GM23338 (cell line): ENCODE results near the gene RPS28. TPM values are rescaled to one million over a fixed set of nuclear protein-coding genes. Genes with fewer than 3 reads are reported as not detected.

Source experiments
- ATAC-seq: fragments of 200-7000 bp; cut with Tn5 transposase; 3 replicates; pipeline ENCODE4 v1.9.1; 2020
- DNase-seq: peaks from one replicate; pipeline ENCODE4 v3.0.0-alpha.2; 2015; ENCODE audit warnings: low spot score
- H2AFZ ChIP-seq: fragments of 200-600 bp; sonication (generic); 2 replicates; pipeline ENCODE4 v1.8.0; 2016; ENCODE audit warnings: antibody characterized with exemption, mild to moderate bottlenecking, moderate library complexity
- H3F3A ChIP-seq: fragments of 200-600 bp; sonication (generic); replicated peaks from 2 replicates; pipeline ENCODE4 v1.8.0; 2017; ENCODE audit warnings: antibody characterized with exemption, mixed run types, low read depth
- H3K27ac ChIP-seq: fragments of 200-600 bp; sonication (generic); 2 replicates; pipeline ENCODE4 v1.6.1; 2016; ENCODE audit warnings: low read depth
- H3K27me3 ChIP-seq: fragments of 200-600 bp; sonication (generic); 2 replicates; pipeline ENCODE4 v1.8.0; 2016; ENCODE audit warnings: mild to moderate bottlenecking, mixed run types, moderate library complexity; ENCODE audit not compliant: insufficient read depth
- H3K36me3 ChIP-seq: fragments of 200-600 bp; sonication (generic); 2 replicates; pipeline ENCODE4 v1.8.0; 2016; ENCODE audit warnings: mild to moderate bottlenecking; ENCODE audit not compliant: insufficient read depth
- H3K4me1 ChIP-seq: fragments of 200-600 bp; sonication (generic); 2 replicates; pipeline ENCODE4 v1.8.0; 2016; ENCODE audit warnings: mild to moderate bottlenecking, moderate library complexity; ENCODE audit not compliant: insufficient read depth
- H3K4me2 ChIP-seq: fragments of 200-600 bp; sonication (generic); 2 replicates; pipeline ENCODE4 v1.7.1; 2017; ENCODE audit warnings: mixed run types
- H3K4me3 ChIP-seq: fragments of 200-600 bp; sonication (generic); 2 replicates; pipeline ENCODE4 v1.6.1; 2016; ENCODE audit warnings: mixed run types
- H3K79me2 ChIP-seq: fragments of 200-600 bp; sonication (generic); replicated peaks from 2 replicates; pipeline ENCODE4 v1.8.0; 2017; ENCODE audit warnings: mild to moderate bottlenecking; ENCODE audit not compliant: insufficient read depth
- H3K9me2 ChIP-seq: fragments of 200-600 bp; sonication (generic); 2 replicates; pipeline ENCODE4 v1.8.0; 2017; ENCODE audit not compliant: insufficient read depth
- H4K20me1 ChIP-seq: fragments of 200-600 bp; sonication (generic); replicated peaks from 2 replicates; pipeline ENCODE4 v1.8.0; 2017; ENCODE audit warnings: mild to moderate bottlenecking; ENCODE audit not compliant: insufficient read depth
- H3K27ac Mint-ChIP-seq: 2 replicates; pipeline ENCODE4 v1.8.0; 2020; ENCODE audit warnings: inconsistent platforms, mild to moderate bottlenecking, moderate library complexity, mixed read lengths
- H3K27me3 Mint-ChIP-seq: 3 replicates; pipeline ENCODE4 v1.8.0; 2022; ENCODE audit warnings: low read depth, mild to moderate bottlenecking, moderate library complexity, mixed read lengths, inconsistent platforms; ENCODE audit not compliant: insufficient read depth, poor library complexity
- H3K36me3 Mint-ChIP-seq: 3 replicates; pipeline ENCODE4 v1.8.0; 2021; ENCODE audit warnings: low read depth, mild to moderate bottlenecking, inconsistent platforms, moderate library complexity, mixed read lengths
- H3K4me1 Mint-ChIP-seq: 3 replicates; pipeline ENCODE4 v1.8.0; 2020; ENCODE audit warnings: mild to moderate bottlenecking, inconsistent platforms, mixed read lengths
- H3K4me3 Mint-ChIP-seq: 3 replicates; pipeline ENCODE4 v1.8.0; 2021; ENCODE audit warnings: moderate library complexity, mild to moderate bottlenecking, inconsistent platforms, mixed read lengths
- H3K9me3 Mint-ChIP-seq: 3 replicates; pipeline ENCODE4 v1.8.0; 2020; ENCODE audit warnings: moderate library complexity, mild to moderate bottlenecking, inconsistent platforms, mixed read lengths
- CREB1 ChIP-seq: fragments of 250-450 bp; sonication (Bioruptor Pico); IDR thresholded peaks from 2 replicates; pipeline ENCODE4 v1.5.0; 2020; ENCODE audit warnings: low read depth, mild to moderate bottlenecking, moderate library complexity
- EZH2 ChIP-seq: fragments of 200-600 bp; sonication (generic); IDR thresholded peaks from one replicate; pipeline ENCODE4 v1.8.0; 2017; ENCODE audit warnings: antibody characterized with exemption, mild to moderate bottlenecking, low read depth; ENCODE audit not compliant: unreplicated experiment
- EZH2phosphoT487 ChIP-seq: fragments of 200-600 bp; sonication (generic); IDR thresholded peaks from one replicate; pipeline ENCODE4 v1.8.1; 2018; ENCODE audit warnings: antibody characterized with exemption; ENCODE audit not compliant: unreplicated experiment
- NANOG ChIP-seq: IDR thresholded peaks from 2 replicates; pipeline ENCODE4 v1.6.1; 2016; ENCODE audit warnings: antibody characterized with exemption, borderline replicate concordance
- POLR2AphosphoS5 ChIP-seq: IDR thresholded peaks from 2 replicates; pipeline ENCODE4 v1.6.1; 2016; ENCODE audit warnings: antibody characterized with exemption, low read depth
- STAT1 ChIP-seq: IDR thresholded peaks from one replicate; pipeline ENCODE4 v1.6.1; 2016; ENCODE audit warnings: antibody characterized with exemption; ENCODE audit not compliant: unreplicated experiment
- ZNF114 ChIP-seq: fragments of 250-450 bp; sonication (Bioruptor Pico); IDR thresholded peaks from 2 replicates; pipeline ENCODE4 v1.5.0; 2020; ENCODE audit warnings: mild to moderate bottlenecking, moderate library complexity
- ZNF462 ChIP-seq: fragments of 250-450 bp; sonication (Bioruptor Pico); IDR thresholded peaks from 2 replicates; pipeline ENCODE4 v1.5.0; 2020; ENCODE audit warnings: mild to moderate bottlenecking, moderate library complexity
- polyA plus RNA-seq: library from polyadenylated mRNA; unstranded; fragments of >200 nt; fragmentation: Nextera tagmentation; extraction: Ambion mirVana; gene quantifications from 2 replicates; pipeline ENCODE4 v1.2.1, GENCODE V29; 2016
- total RNA-seq: library from RNA; depleted of rRNA; stranded (reverse); fragments of >200 nt; shearing (Covaris generic); gene quantifications from 2 replicates; pipeline ENCODE4 v1.2.3, GENCODE V29; 2014

The RPS28 gene
- total and polyA plus RNA-seq, 2 experiments from 2014 or later: 174 to 1,790 TPM

- TF ChIP-seq EZH2 (no peak), ZNF114 (CRISPR knock-in tag) (no peak), CREB1 (CRISPR knock-in tag) (no peak), ZNF462 (CRISPR knock-in tag) (no peak), POLR2AphosphoS5 (no peak), STAT1 (no peak), EZH2phosphoT487 (no peak)
These were observed 16.3 kb upstream of the RPS28 start (continued) for GRCh38 chr19:8304841-8305621.

- Mint-ChIP-seq H3K4me1 (peaks cover 13% of the 10 kb centered on the region), H3K36me3 (peaks cover 41% of the 10 kb centered on the region), H3K27me3 (peaks cover 15% of the 10 kb centered on the region), H3K27ac (no peak overlapping the region), H3K4me3 (no peak overlapping the region), H3K9me3 (no peaks in the 10 kb centered on the region)
- Histone ChIP-seq H3K4me3 (no peak overlapping the region), H3F3A (peaks cover 14% of the 10 kb centered on the region), H3K79me2 (peaks cover 17% of the 10 kb centered on the region), H3K9me2 (no peaks in the 10 kb centered on the region), H3K27me3 (no peaks in the 10 kb centered on the region), H2AFZ (no peak overlapping the region), H3K4me1 (peaks cover 11% of the 10 kb centered on the region; the same call in 1 of the 2 replicates), H3K36me3 (no peaks in the 10 kb centered on the region; the same call in 1 of the 2 replicates), H4K20me1 (no peaks in the 10 kb centered on the region; the same call in 1 of the 2 replicates), H3K4me2 (no peak overlapping the region), H3K27ac (no peak overlapping the region)
- DNase-seq: no peak
- ATAC-seq: no peak
- TF ChIP-seq EZH2phosphoT487 (no peak), ZNF462 (CRISPR knock-in tag) (no peak), STAT1 (no peak), POLR2AphosphoS5 (no peak), NANOG (no peak)
These were observed 15.5 kb upstream of the RPS28 start for GRCh38 chr19:8305798-8306197.
